Stomach smooth muscle (tissue), 2 donors: ENCODE measurements around the gene PHF8.

Experiments
- H3K27ac ChIP-seq: one replicate; pipeline ENCODE4 v1.7.0; 2013; ENCODE audit warnings: mild to moderate bottlenecking, low read length, inconsistent platforms
- H3K27me3 ChIP-seq, 2 donors: one replicate each; pipeline ENCODE4 v1.7.0; 2013; ENCODE audit warnings: low read length in 2 of 2; ENCODE audit not compliant: insufficient read depth in 2 of 2, control insufficient read depth in 1 of 2
- H3K36me3 ChIP-seq, 2 donors: one replicate each; pipeline ENCODE4 v1.7.0; 2013; ENCODE audit warnings: low read length in 2 of 2; ENCODE audit not compliant: control insufficient read depth in 2 of 2, insufficient read depth in 2 of 2
- H3K4me1 ChIP-seq: one replicate; pipeline ENCODE4 v1.7.0; 2013; ENCODE audit warnings: low read length; ENCODE audit not compliant: control insufficient read depth, insufficient read depth
- H3K4me3 ChIP-seq, 2 donors: one replicate each; pipeline ENCODE4 v1.7.0; 2013; ENCODE audit warnings: low read length in 2 of 2
- H3K9ac ChIP-seq, 2 donors: one replicate each; pipeline ENCODE4 v1.7.0; 2013; ENCODE audit warnings: low read length in 2 of 2, mild to moderate bottlenecking in 1 of 2
- H3K9me3 ChIP-seq, 2 donors: one replicate each; pipeline ENCODE4 v1.7.0; 2013; ENCODE audit warnings: low read length in 2 of 2; ENCODE audit not compliant: control insufficient read depth in 2 of 2
- donor health status: healthy.
- donor health status: Pancreatic carcinoma.

PHF8 gene

DNA sequence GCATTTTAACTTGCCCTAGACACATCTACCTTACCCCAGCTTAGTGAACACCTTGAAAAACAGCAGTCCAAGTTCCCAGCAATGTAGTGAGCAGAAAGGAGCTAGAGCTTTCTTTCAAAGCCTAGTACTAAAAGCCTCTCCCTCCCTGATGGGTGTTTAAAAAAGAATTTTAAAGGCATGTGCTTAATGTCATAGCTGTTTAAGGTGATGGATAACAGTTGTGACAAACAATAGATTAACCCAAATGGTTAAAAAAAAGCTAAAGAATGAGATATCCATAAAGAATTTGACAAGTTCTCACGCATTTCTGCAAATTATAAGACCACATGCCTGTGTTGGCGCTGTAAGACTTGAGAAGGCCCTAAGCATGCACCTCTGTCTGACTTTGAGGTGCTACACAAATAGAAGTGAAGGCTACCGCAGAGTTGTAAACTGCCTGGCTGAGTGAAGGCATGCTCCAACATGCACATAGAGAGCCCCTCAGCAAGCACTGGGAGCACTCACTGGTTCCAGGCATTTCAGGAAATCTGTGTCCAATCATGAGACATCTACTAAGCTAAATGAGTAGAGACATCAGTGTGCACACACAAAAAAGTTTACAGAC lies 94.0 kb downstream of the PHF8 start:
- no peaks in the 10 kb centered on the region for H3K4me1 ChIP-seq
- no peak overlapping the region for H3K9ac ChIP-seq
- H3K36me3 ChIP-seq, result peaks cover 0 to 5% of the 10 kb centered on the region in 2 donors

DNA sequence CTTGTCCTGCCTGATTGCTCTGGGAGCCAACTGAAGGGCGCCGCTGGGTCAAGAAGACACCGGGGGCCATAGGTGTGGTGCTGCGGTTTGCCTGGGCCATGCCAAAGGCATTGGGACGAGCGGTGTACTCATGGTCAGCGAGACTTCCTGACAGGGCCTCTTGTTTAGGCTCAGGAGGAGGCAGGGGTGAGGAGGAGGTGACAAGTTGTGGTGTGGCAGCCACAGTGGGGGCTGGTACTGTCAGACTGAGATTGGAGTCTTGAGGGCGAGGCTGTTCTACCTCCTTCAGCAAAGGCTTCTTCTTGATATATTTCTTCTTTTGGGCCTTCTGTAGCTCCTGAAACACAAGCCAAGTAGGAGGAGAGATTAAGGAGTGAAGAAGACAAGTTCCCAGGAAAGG lies 104.1 kb downstream of the PHF8 start:
- H3K27me3 ChIP-seq, result peaks cover 0 to 5% of the 10 kb centered on the region in 2 donors
- H3K9me3 ChIP-seq, result no peaks in the 10 kb centered on the region
- no peak overlapping the region for H3K9ac ChIP-seq
- no peak overlapping the region for H3K4me3 ChIP-seq
- no peak overlapping the region for H3K27ac ChIP-seq
- H3K4me1 ChIP-seq, result no peaks in the 10 kb centered on the region
- H3K36me3 ChIP-seq, result peaks cover 16 to 26% of the 10 kb centered on the region in 2 donors

More for the DNA sequence above, 94.0 kb downstream of the PHF8 start:
- H3K27ac ChIP-seq, result no peak overlapping the region
- no peaks in the 10 kb centered on the region for H3K9me3 ChIP-seq
- no peaks in the 10 kb centered on the region for H3K27me3 ChIP-seq
- H3K4me3 ChIP-seq, result no peak overlapping the region

- H3K36me3 ChIP-seq, result peaks cover 14 to 25% of the 10 kb centered on the region in 2 donors
- H3K4me1 ChIP-seq, result no peaks in the 10 kb centered on the region
- H3K9me3 ChIP-seq, result no peaks in the 10 kb centered on the region
- peaks cover 0 to 8% of the 10 kb centered on the region in 2 donors for H3K27me3 ChIP-seq
- no peak overlapping the region for H3K4me3 ChIP-seq
- no peak overlapping the region for H3K9ac ChIP-seq
- H3K27ac ChIP-seq, result no peak overlapping the region
Measured at GRCh38 chrX:53939127-53939526, 105.1 kb downstream of the PHF8 start.

- H3K36me3 ChIP-seq, result no peaks in the 10 kb centered on the region
- no peaks in the 10 kb centered on the region for H3K4me1 ChIP-seq
Measured at GRCh38 chrX:53930515-53931380, 113.5 kb downstream of the PHF8 start.

DNA sequence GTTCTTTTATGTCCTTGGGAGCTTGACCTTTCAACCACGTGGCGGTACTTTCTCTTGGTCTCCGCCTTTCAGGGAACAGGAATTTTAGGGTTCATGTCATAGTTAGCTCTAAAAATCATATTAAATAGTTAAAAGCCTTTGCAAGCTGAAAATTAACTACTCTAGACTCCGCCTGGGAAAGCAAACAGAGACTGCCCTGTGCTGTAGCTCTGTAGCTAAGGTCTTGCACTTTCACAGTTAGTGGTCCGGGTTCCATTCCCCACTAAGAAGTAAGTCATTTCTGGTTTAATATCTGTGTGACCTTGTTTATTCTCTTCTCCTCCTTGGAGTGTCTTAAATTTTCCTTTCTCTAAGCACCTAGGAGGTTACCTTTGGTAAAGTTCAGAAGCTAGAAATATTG lies 118.2 kb downstream of the PHF8 start:
- no peaks in the 10 kb centered on the region for H3K36me3 ChIP-seq

More at GRCh38 chrX:53930515-53931380, 113.5 kb downstream of the PHF8 start:
- H3K27ac ChIP-seq, result no peak overlapping the region
- no peak overlapping the region for H3K4me3 ChIP-seq
- peaks cover 0 to 8% of the 10 kb centered on the region in 2 donors for H3K27me3 ChIP-seq
- H3K9me3 ChIP-seq, result no peaks in the 10 kb centered on the region
- no peak overlapping the region for H3K9ac ChIP-seq

GRCh38 chrX:53918702-53919101 lies 125.6 kb downstream of the PHF8 start:
- no peak overlapping the region for H3K9ac ChIP-seq
- no peak overlapping the region for H3K4me3 ChIP-seq
- no peaks in the 10 kb centered on the region for H3K9me3 ChIP-seq
- H3K36me3 ChIP-seq, result no peaks in the 10 kb centered on the region
- H3K4me1 ChIP-seq, result no peaks in the 10 kb centered on the region
- no peak overlapping the region for H3K27ac ChIP-seq
- H3K27me3 ChIP-seq, result peaks cover 0 to 4% of the 10 kb centered on the region in 2 donors

More for the DNA sequence above, 118.2 kb downstream of the PHF8 start:
- no peak overlapping the region for H3K27ac ChIP-seq
- no peak overlapping the region for H3K9ac ChIP-seq
- H3K9me3 ChIP-seq, result no peaks in the 10 kb centered on the region
- H3K27me3 ChIP-seq, result no peaks in the 10 kb centered on the region
- H3K4me3 ChIP-seq, result no peak overlapping the region
- H3K4me1 ChIP-seq, result no peaks in the 10 kb centered on the region

DNA sequence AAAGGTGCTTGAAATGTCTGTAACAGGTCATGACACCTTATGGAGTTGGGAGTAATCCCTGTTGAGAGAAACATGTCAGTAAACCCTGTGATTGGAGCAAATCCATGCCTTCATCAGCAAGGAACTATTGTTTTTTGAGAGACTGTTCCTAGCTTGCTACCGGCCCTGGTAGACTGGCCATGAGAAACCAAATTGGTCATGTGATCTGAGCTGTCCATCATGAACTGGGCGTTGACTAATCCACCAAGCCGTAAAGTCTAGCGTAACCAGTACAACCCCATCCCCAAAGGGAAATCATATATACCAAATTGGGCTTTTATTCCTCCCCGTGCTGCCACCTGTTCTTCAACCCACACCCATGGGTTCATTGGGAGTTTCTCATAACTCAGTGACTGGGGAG lies 143.7 kb downstream of the PHF8 start:
- peaks cover 0 to 2% of the 10 kb centered on the region in 2 donors for H3K9me3 ChIP-seq
- no peak overlapping the region for H3K9ac ChIP-seq
- no peak overlapping the region for H3K27ac ChIP-seq
- H3K27me3 ChIP-seq, result peaks cover 0 to 2% of the 10 kb centered on the region in 2 donors
- no peaks in the 10 kb centered on the region for H3K4me1 ChIP-seq
- no peak overlapping the region for H3K4me3 ChIP-seq
- no peaks in the 10 kb centered on the region for H3K36me3 ChIP-seq

DNA sequence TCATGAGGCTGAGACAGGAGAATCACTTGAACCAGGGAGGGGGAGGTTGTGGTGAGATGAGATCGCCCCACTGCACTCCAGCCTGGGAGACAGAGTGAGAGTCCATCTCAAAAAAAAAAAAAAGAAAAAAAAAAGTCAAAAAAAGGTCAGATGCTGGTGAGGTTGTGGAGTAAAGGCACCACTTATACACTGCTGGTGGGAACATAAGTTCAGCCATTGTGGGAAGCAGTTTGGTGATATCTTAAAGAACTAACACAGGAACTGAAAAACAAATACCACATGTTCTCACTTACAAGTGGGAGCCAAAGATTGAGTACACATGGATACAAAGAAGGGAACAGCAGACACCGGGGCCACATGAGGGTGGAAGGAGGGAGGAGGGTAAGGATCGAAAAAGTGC lies 149.0 kb downstream of the PHF8 start:
- Histone ChIP-seq H3K27ac (no peak overlapping the region), H3K4me1 (no peaks in the 10 kb centered on the region), H3K9ac (no peak overlapping the region), H3K36me3 (no peaks in the 10 kb centered on the region), H3K27me3 (peaks cover 0 to 2% of the 10 kb centered on the region in 2 donors), H3K4me3 (no peak overlapping the region), H3K9me3 (peaks cover 0 to 2% of the 10 kb centered on the region in 2 donors)
